ENCODE measurements around the gene LAYN. TPM values are rescaled to one million over a fixed set of nuclear protein-coding genes. Genes with fewer than 3 reads are reported as not detected.

The LAYN gene
- polyA plus RNA-seq, 2 of the 4 experiments (the other 2 are of a cell fraction): 4.1 to 9.0 TPM

DNA sequence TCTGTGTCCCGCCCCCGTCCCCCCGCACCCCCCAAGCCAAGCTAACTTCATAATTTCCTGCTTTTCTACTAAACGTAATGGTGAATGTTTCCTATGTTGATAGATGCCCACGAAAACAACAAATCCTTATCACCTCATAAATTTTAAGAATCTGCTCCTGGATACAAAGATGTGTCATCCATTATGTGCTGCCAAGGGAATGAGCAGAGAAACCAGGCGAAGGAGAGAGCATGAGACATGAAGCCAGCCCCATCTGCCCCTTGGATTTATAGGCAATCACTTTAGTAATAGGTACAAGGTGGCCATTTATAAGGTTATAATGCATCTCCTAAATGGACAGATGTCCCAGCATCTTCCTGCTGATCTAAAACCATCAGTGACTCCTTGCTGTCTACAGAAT is 30.3 kb downstream of the LAYN start:
- DNase-seq (ENCODE audit: low read depth in 1 of 2, low spot score in 1 of 2): no peak
- peaks cover 10% of the 10 kb centered on the region; the same call in 2 of the 3 replicates for H3K4me1 ChIP-seq
- H3K27ac ChIP-seq: no peak overlapping the region
- 79% methylated on average over 5 of the region's 6 CpGs for WGBS (ENCODE audit: missing lambda C conversion rate)
- ChIA-PET POLR2A (no interaction called here), CTCF (no interaction called here)
- TF ChIP-seq CBX2 (IDR thresholded peaks at IDR 0.05; ENCODE audit: borderline replicate concordance, low read depth) (no peak), NFE2L2 (conservative IDR thresholded peaks at IDR 0.05; ENCODE audit: low read length) (no peak), ZSCAN20 (CRISPR knock-in tag; IDR thresholded peaks at IDR 0.05) (no peak), EP300 (IDR thresholded peaks at IDR 0.05) (no peak), PBX3 (IDR thresholded peaks at IDR 0.05) (no peak), RCOR1 (IDR thresholded peaks at IDR 0.05; ENCODE audit: low read depth, low read length) (no peak), PHF8 (IDR thresholded peaks at IDR 0.05; ENCODE audit: borderline replicate concordance, low read depth) (no peak), EHMT2 (IDR thresholded peaks at IDR 0.05; ENCODE audit: low read depth) (no peak)
- ATAC-seq: no peak
- no peak for FAIRE-seq
- H3K9me3 ChIP-seq: no peaks in the 10 kb centered on the region
- no peak overlapping the region for H3K4me3 ChIP-seq
- H3K4me2 ChIP-seq: no peak overlapping the region

- Histone ChIP-seq H3K4me2 (peak overlapping the region; percentile 55; the same call in 2 of the 3 replicates), H3K4me3 (no peak overlapping the region), H3K4me1 (peaks cover 10% of the 10 kb centered on the region; the same call in 2 of the 3 replicates), H3K9me3 (no peaks in the 10 kb centered on the region), H3K27ac (peak overlapping the region in 1 of 2 experiments; percentile 25; a peak in 1 of 6 replicates)
- POLR2A ChIA-PET: no interaction called here
- CTCF ChIA-PET: interaction anchor here (0.6 to 1.3 kb wide), 4 partner anchors 13 to 117 kb away, joined by 3 to 4 read pairs (median 3); no protein-coding TSS in a partner anchor
- DNase-seq (ENCODE audit: low read depth in 1 of 2, low spot score in 1 of 2) (no peak), ATAC-seq (no peak), FAIRE-seq (no peak)
- WGBS (ENCODE audit: missing lambda C conversion rate): 29% methylated on average over 6 of the region's 6 CpGs
- TF ChIP-seq SREBF2 (IDR thresholded peaks at IDR 0.05) (no peak), MAZ (IDR thresholded peaks at IDR 0.05; ENCODE audit: borderline replicate concordance, low read depth, low read length) (no peak), HDAC2 (IDR thresholded peaks at IDR 0.05) (no peak), HOXB13 (CRISPR knock-in tag; IDR thresholded peaks at IDR 0.05; ENCODE audit: low read depth) (no peak), CEBPB (IDR thresholded peaks at IDR 0.05) (no peak), POLR2AphosphoS2 (conservative IDR thresholded peaks at IDR 0.05; ENCODE audit: low read length) (no peak), ZC3H11A (IDR thresholded peaks at IDR 0.05) (no peak)
These were observed 31.4 kb downstream of the LAYN start for GRCh38 chr11:111571829-111572501.

DNA sequence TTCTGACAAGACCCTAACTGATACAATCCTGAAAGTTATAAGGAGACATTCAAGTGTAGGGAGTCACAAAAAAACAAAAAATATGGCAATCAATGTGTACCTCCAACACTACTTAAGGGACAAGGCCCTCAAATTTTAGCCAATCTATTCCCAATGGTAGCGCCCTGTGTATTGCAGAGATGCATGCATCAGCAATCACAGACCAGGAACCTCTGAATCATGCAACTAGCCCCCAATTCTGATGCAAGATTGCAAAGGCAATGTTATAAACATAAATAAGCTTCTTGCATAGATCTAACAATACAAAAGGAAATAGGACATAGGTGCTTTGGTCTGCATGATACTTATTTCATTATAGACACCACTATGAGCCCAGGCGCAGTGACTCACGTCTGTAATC is 32.1 kb downstream of the LAYN start:
- Histone ChIP-seq H3K4me2 (no peak overlapping the region), H3K4me1 (peaks cover 10% of the 10 kb centered on the region; the same call in 2 of the 3 replicates), H3K27ac (no peak overlapping the region), H3K9me3 (no peaks in the 10 kb centered on the region), H3K4me3 (no peak overlapping the region)
- POLR2A ChIA-PET: no interaction called here
- TF ChIP-seq HES2 (IDR thresholded peaks at IDR 0.05): no peak
- TF ChIP-seq CBX8 (IDR thresholded peaks at IDR 0.05): no peak
- TF ChIP-seq CHD4 (IDR thresholded peaks at IDR 0.05; ENCODE audit: borderline replicate concordance): no peak
- TF ChIP-seq, protein P1, sequence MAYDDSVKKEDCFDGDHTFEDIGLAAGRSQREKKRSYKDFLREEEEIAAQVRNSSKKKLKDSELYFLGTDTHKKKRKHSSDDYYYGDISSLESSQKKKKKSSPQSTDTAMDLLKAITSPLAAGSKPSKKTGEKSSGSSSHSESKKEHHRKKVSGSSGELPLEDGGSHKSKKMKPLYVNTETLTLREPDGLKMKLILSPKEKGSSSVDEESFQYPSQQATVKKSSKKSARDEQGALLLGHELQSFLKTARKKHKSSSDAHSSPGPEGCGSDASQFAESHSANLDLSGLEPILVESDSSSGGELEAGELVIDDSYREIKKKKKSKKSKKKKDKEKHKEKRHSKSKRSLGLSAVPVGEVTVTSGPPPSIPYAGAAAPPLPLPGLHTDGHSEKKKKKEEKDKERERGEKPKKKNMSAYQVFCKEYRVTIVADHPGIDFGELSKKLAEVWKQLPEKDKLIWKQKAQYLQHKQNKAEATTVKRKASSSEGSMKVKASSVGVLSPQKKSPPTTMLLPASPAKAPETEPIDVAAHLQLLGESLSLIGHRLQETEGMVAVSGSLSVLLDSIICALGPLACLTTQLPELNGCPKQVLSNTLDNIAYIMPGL (CRISPR knock-in tag; IDR thresholded peaks at IDR 0.05; ENCODE audit: borderline replicate concordance): no peak
- no peak for TF ChIP-seq BHLHE40 (IDR thresholded peaks at IDR 0.05; ENCODE audit: low read depth, low read length)
- no peak for TF ChIP-seq HOXB5 (CRISPR knock-in tag; IDR thresholded peaks at IDR 0.05)
- CTCF ChIA-PET: interaction anchor here (1.3 kb wide), 1 partner anchor 25 kb away, joined by 3 read pairs; no protein-coding TSS in a partner anchor
- WGBS (ENCODE audit: missing lambda C conversion rate): 93% methylated on average over 3 of the region's 3 CpGs
- no peak for FAIRE-seq
- no peak for ATAC-seq
- no peak for DNase-seq (ENCODE audit: low read depth in 1 of 2, low spot score in 1 of 2)

Measured in A549 (cell line).